ENCODE results near the gene SLF2. TPM values are rescaled to one million over a fixed set of nuclear protein-coding genes. Genes with fewer than 3 reads are reported as not detected.

Gene SLF2
- total and polyA plus RNA-seq, 11 donors: 7.5 to 26.9 (median 16.2) TPM

DNA sequence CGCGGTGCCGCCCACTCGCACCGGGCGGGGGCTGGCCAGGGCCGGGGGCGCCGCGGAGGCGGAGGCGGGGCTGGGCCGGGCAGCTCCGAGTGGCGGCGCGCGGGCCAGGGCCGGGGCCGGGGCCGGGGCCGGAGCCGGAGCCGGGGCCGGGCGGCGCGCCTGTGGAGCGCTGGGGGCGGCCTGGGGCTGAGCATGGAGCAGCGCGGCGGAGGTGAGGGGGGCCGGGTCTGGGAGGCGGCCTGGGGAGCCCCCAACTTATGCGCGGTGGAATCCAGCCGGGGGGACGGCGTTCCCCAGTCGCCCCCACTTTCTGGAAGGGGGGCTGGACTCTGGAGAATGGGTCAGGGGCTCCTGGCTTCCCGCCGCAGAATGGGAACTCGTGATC lies 87.0 kb downstream of the SLF2 start, which contains the start of gene LZTS2:
Gene LZTS2 (plus strand): TSS at position 67 of the 385 bp plus-strand sequence. CDS start 2,731 bp downstream, outside the sequence.
- Histone ChIP-seq H3K27ac (peak within 1 kb of the TSS; percentile 93 to 100 (median 100)), H3K27me3 (no peaks in the 10 kb centered on the region), H3K4me1 (peaks cover 8 to 70% (median 51%) of the 10 kb centered on the region in 12 donors), H3K9me3 (no peaks in the 10 kb centered on the region), H3K4me3 (peak within 1 kb of the TSS; percentile 62 to 99 (median 89)), H3K36me3 (peaks cover 0 to 25% (median 23%) of the 10 kb centered on the region in 9 donors)
- DNase-seq (peak in 1 of 5 donors; percentile 70), ATAC-seq (no peak)
- intact Hi-C loops (cut with DNase I): loop anchor here in 5 of 10 donors (2.0 to 10.0 kb wide), 5 partner anchors 13 to 68 kb away; partner anchors contain the start of genes KAZALD1 (in 3 of the 5), PDZD7 (in 1 of the 5) and SFXN3 (in 1 of the 5)
- TF ChIP-seq POLR2A (IDR thresholded peaks at IDR 0.05): no peak
- TF ChIP-seq, protein P1, sequence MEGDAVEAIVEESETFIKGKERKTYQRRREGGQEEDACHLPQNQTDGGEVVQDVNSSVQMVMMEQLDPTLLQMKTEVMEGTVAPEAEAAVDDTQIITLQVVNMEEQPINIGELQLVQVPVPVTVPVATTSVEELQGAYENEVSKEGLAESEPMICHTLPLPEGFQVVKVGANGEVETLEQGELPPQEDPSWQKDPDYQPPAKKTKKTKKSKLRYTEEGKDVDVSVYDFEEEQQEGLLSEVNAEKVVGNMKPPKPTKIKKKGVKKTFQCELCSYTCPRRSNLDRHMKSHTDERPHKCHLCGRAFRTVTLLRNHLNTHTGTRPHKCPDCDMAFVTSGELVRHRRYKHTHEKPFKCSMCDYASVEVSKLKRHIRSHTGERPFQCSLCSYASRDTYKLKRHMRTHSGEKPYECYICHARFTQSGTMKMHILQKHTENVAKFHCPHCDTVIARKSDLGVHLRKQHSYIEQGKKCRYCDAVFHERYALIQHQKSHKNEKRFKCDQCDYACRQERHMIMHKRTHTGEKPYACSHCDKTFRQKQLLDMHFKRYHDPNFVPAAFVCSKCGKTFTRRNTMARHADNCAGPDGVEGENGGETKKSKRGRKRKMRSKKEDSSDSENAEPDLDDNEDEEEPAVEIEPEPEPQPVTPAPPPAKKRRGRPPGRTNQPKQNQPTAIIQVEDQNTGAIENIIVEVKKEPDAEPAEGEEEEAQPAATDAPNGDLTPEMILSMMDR (IDR thresholded peaks at IDR 0.05): no peak
- WGBS, 4 donors: 0 to 2% (median 1%) methylated on average over 3 to 44 of the region's 44 CpGs

DNA sequence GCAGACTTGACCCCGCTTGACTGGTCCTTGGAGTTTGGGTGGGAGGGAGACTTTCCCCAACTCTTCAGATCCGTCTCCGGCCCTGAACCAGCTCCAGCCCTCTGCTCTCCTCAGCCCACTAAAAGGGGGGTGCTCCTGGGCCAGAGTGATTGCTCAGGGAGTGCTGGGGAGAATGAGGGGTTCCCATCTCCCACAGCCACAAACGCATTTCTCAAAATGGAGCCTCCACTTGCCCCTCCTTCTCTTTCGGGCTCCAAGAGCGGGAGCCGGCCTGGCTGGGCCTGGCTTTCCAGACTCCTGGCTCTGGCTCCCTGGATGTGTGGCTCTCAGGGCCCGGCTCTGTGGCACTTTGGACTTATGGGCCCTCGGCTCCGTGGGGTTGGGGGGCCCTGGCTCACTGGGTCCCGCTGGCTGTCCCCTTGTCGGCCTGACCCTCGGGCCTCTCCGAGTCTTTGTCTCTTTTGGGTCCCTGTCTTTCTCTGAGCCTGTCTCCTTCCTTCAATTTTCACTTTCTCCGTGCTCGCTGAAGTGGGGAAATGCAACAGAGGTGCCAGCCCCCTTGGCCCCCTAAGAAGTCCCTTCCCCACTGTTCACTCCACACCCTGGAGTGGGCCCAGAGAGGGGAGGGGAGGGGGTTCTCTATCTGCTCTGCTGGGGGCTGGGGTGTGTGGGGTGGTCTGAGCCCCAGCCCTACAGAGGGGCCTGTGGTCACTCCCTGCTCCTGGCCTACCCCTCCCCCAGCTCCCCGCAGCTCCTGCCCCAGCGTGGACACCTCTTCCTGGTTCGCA lies 87.6 kb downstream of the SLF2 start:
- H3K4me1 ChIP-seq: peaks cover 8 to 76% (median 55%) of the 10 kb centered on the region in 12 donors
- intact Hi-C loops (cut with DNase I): no loop called here
- H3K9me3 ChIP-seq: no peaks in the 10 kb centered on the region
- TF ChIP-seq POLR2A (IDR thresholded peaks at IDR 0.05): no peak
- TF ChIP-seq, protein P1 (IDR thresholded peaks at IDR 0.05): no peak
- DNase-seq (peak in 2 of 5 donors; percentile 60 to 71), ATAC-seq (no peak)
- H3K27me3 ChIP-seq: no peaks in the 10 kb centered on the region
- WGBS, 4 donors: 1 to 5% (median 2%) methylated on average over 17 to 19 of the region's 19 CpGs
- peaks cover under 1 to 31% (median 29%) of the 10 kb centered on the region in 9 donors for H3K36me3 ChIP-seq
- H3K4me3 ChIP-seq: peak overlapping the region; percentile 62 to 99 (median 89)
- peak overlapping the region; percentile 93 to 100 (median 100) for H3K27ac ChIP-seq

GRCh38 chr10:101000915-101001658 lies 88.3 kb downstream of the SLF2 start:
- intact Hi-C loops (cut with DNase I): no loop called here
- WGBS, 4 donors: 8 to 25% (median 16%) methylated on average over 12 of the region's 12 CpGs
- TF ChIP-seq, protein P1 (IDR thresholded peaks at IDR 0.05): peak in 1 of 12 donors; percentile 27
- peak; percentile 34 to 75 for TF ChIP-seq POLR2A (IDR thresholded peaks at IDR 0.05)

More at GRCh38 chr10:101000915-101001658, 88.3 kb downstream of the SLF2 start:
- ATAC-seq (peak; percentile 41 to 69 (median 48)), DNase-seq (peak; percentile 90 to 96 (median 95))
- H3K27ac ChIP-seq: peak overlapping the region; percentile 93 to 100 (median 100)
- peaks cover 4 to 39% (median 37%) of the 10 kb centered on the region in 9 donors for H3K36me3 ChIP-seq
- H3K4me1 ChIP-seq: peaks cover 8 to 84% (median 57%) of the 10 kb centered on the region in 12 donors
- H3K4me3 ChIP-seq: peak overlapping the region; percentile 62 to 99 (median 89)
- H3K27me3 ChIP-seq: no peaks in the 10 kb centered on the region
- no peaks in the 10 kb centered on the region for H3K9me3 ChIP-seq
